Neutrophil (primary cell): ENCODE measurements around the gene DDX18.

Source experiments
- H3K27ac ChIP-seq: fragments of 200-600 bp; sonication (generic); 2 replicates; pipeline ENCODE4 v1.5.1; 2016; ENCODE audit warnings: mild to moderate bottlenecking, moderate library complexity
- H3K27me3 ChIP-seq: fragments of 200-600 bp; sonication (generic); 2 replicates; pipeline ENCODE4 v1.6.0; 2016; ENCODE audit warnings: mild to moderate bottlenecking
- H3K36me3 ChIP-seq: fragments of 200-600 bp; sonication (generic); 2 replicates; pipeline ENCODE4 v1.5.1; 2017
- H3K4me1 ChIP-seq, 2 experiments: fragments of 200-600 bp in 1 of 2; sonication (generic) in 1 of 2; 1 replicate in 1 of 2; 2 replicates in 1 of 2; pipeline versions ENCODE4 v1.5.1 to v1.6.1; 2013 to 2016; ENCODE audit warnings: low read depth in 1 of 2, low read length in 1 of 2, mild to moderate bottlenecking in 1 of 2, moderate library complexity in 1 of 2; ENCODE audit not compliant: control insufficient read depth in 1 of 2, insufficient read depth in 1 of 2
- H3K4me3 ChIP-seq, 2 experiments: fragments of 200-600 bp in 1 of 2; sonication (generic) in 1 of 2; 1 replicate in 1 of 2; 2 replicates in 1 of 2; pipeline ENCODE4 v1.5.1; 2013 to 2016; ENCODE audit warnings: low read depth in 1 of 2, low read length in 1 of 2, mild to moderate bottlenecking in 1 of 2, moderate library complexity in 1 of 2
- H3K9me3 ChIP-seq: fragments of 200-600 bp; sonication (generic); 2 replicates; pipeline ENCODE4 v1.5.1; 2016
- TF ChIP-seq, protein P1 (sequence below): fragments of 200-600 bp; sonication (generic); IDR thresholded peaks from 2 replicates; pipeline ENCODE4 v1.5.1; 2016; ENCODE audit warnings: antibody characterized with exemption

Gene DDX18

DNA sequence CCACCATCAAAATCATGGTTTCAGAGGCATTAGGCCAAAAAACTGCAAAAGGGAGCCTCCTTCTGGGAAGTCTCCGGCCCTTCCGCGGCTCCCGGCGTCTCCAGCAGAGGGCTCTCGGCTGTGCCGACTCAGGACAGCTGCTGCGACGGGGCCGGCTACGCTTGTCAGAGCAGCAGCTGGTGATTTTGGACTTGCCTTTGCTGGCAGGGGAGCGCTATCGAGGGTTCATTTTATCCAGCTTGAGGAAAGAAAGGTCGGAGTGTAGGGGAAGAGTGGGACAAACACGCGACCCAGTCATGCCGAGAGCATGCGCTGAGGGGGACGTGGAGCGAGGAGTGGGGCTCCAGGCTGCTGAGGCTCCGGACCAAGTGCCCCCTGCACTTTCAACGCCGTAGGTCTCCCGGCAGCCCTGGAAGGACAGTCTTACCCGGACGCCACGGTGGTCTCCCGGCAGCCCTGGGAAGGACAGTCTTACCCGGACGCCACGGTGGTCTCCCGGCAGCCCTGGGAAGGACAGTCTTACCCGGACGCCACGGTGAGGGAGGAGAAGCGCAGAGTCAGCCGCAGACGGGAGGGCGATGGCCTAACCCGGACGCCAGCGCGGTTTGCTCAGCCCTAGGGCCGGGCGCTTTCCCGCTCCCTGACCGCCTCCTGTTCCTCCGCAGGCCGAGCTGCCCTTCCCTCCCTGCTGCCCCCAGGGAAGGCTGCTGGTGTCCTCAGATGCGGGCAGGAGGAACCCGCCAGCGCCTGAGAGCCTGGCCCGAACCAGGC, 21.7 kb downstream of the DDX18 start:
- Histone ChIP-seq H3K4me1 (peaks cover 2 to 7% of the 10 kb centered on the region in 2 experiments), H3K27ac (no peak overlapping the region), H3K4me3 (no peak overlapping the region), H3K9me3 (no peaks in the 10 kb centered on the region), H3K36me3 (peaks cover 20% of the 10 kb centered on the region), H3K27me3 (peaks cover 47% of the 10 kb centered on the region)
- TF ChIP-seq, protein P1, sequence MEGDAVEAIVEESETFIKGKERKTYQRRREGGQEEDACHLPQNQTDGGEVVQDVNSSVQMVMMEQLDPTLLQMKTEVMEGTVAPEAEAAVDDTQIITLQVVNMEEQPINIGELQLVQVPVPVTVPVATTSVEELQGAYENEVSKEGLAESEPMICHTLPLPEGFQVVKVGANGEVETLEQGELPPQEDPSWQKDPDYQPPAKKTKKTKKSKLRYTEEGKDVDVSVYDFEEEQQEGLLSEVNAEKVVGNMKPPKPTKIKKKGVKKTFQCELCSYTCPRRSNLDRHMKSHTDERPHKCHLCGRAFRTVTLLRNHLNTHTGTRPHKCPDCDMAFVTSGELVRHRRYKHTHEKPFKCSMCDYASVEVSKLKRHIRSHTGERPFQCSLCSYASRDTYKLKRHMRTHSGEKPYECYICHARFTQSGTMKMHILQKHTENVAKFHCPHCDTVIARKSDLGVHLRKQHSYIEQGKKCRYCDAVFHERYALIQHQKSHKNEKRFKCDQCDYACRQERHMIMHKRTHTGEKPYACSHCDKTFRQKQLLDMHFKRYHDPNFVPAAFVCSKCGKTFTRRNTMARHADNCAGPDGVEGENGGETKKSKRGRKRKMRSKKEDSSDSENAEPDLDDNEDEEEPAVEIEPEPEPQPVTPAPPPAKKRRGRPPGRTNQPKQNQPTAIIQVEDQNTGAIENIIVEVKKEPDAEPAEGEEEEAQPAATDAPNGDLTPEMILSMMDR: peak; percentile 20

GRCh38 chr2:117845304-117845703, 30.8 kb downstream of the DDX18 start:
- Histone ChIP-seq H3K9me3 (no peaks in the 10 kb centered on the region), H3K27me3 (peaks cover 54% of the 10 kb centered on the region), H3K4me1 (no peaks in the 10 kb centered on the region), H3K36me3 (no peaks in the 10 kb centered on the region), H3K4me3 (no peak overlapping the region), H3K27ac (no peak overlapping the region)
- TF ChIP-seq, protein P1: no peak

- TF ChIP-seq, protein P1: no peak
- peaks cover 70% of the 10 kb centered on the region for H3K27me3 ChIP-seq
- H3K4me1 ChIP-seq: no peaks in the 10 kb centered on the region
- no peaks in the 10 kb centered on the region for H3K36me3 ChIP-seq
- H3K4me3 ChIP-seq: no peak overlapping the region
- H3K9me3 ChIP-seq: no peaks in the 10 kb centered on the region
- no peak overlapping the region for H3K27ac ChIP-seq
Measured at GRCh38 chr2:117850015-117850414, 35.5 kb downstream of the DDX18 start.

- Histone ChIP-seq H3K4me1 (no peaks in the 10 kb centered on the region), H3K4me3 (no peak overlapping the region), H3K9me3 (no peaks in the 10 kb centered on the region), H3K27me3 (peaks cover 74% of the 10 kb centered on the region), H3K27ac (no peak overlapping the region), H3K36me3 (no peaks in the 10 kb centered on the region)
- TF ChIP-seq, protein P1: no peak
Measured at GRCh38 chr2:117850461-117850860, 36.0 kb downstream of the DDX18 start.

DNA sequence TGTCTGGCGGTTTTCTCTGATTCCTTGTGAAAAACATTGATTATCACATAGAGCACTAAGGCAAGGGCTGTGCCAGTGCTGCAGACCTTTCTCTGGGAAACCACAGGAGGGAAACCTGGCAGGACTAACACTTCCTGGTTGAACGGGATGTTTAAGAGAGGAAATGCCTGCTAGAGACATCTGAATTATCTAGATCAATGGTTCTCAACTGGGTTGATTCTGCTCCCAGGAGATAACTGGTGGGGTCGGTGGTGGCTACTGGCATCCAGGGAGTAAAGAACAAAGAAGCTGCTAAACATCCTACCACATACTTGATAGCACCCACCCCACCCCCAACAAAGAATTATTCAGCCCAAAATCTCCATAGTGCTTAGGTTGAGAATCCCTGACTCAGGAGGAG, 37.5 kb downstream of the DDX18 start:
- H3K4me3 ChIP-seq: no peak overlapping the region
- H3K4me1 ChIP-seq: no peaks in the 10 kb centered on the region
- no peaks in the 10 kb centered on the region for H3K36me3 ChIP-seq
- TF ChIP-seq, protein P1: no peak
- no peak overlapping the region for H3K27ac ChIP-seq
- peaks cover 77% of the 10 kb centered on the region for H3K27me3 ChIP-seq
- no peaks in the 10 kb centered on the region for H3K9me3 ChIP-seq
